Spleen (tissue), 11 donors: ENCODE measurements around the gene SRF. TPM values are rescaled to one million over a fixed set of nuclear protein-coding genes. Genes with fewer than 3 reads are reported as not detected.

Experiments
- DNase-seq: peaks from one replicate; pipeline ENCODE4 v3.0.0-alpha.2; 2020
- H3K27ac ChIP-seq, 8 donors: fragments of 200-600 bp; sonication (generic) in 7 of 8; 1 replicate in 4 of 8; 2 replicates in 4 of 8; pipeline versions ENCODE4 v1.5.0 to v1.8.0; 2016 to 2021; ENCODE audit warnings: inconsistent platforms in 4 of 8, mild to moderate bottlenecking in 4 of 8, moderate library complexity in 1 of 8
- H3K27me3 ChIP-seq, 7 donors: fragments of 200-600 bp; sonication (generic) in 6 of 7; replicated peaks in 1 of 7; 1 replicate in 4 of 7; 2 replicates in 3 of 7; pipeline versions ENCODE4 v1.5.0 to v1.8.0; 2016 to 2021; ENCODE audit warnings: inconsistent platforms in 3 of 7, mild to moderate bottlenecking in 1 of 7
- H3K36me3 ChIP-seq, 6 donors: fragments of 200-600 bp; sonication (generic) in 5 of 6; 1 replicate in 4 of 6; 2 replicates in 2 of 6; pipeline versions ENCODE4 v1.5.0 to v1.8.0; 2016 to 2021; ENCODE audit warnings: inconsistent platforms in 2 of 6
- H3K4me1 ChIP-seq, 6 donors: fragments of 200-600 bp; sonication (generic) in 5 of 6; 1 replicate in 3 of 6; 2 replicates in 3 of 6; pipeline versions ENCODE4 v1.5.0 to v1.8.0; 2016 to 2021; ENCODE audit warnings: inconsistent platforms in 3 of 6
- H3K4me3 ChIP-seq, 8 donors: fragments of 200-600 bp; sonication (generic) in 7 of 8; 1 replicate in 4 of 8; 2 replicates in 4 of 8; pipeline versions ENCODE4 v1.5.0 to v1.8.0; 2016 to 2021; ENCODE audit warnings: inconsistent platforms in 4 of 8, mild to moderate bottlenecking in 4 of 8, moderate library complexity in 2 of 8
- H3K9me3 ChIP-seq, 8 donors: fragments of 200-600 bp; sonication (generic) in 7 of 8; 1 replicate in 4 of 8; 2 replicates in 4 of 8; pipeline versions ENCODE4 v1.5.0 to v1.8.0; 2016 to 2021; ENCODE audit warnings: inconsistent platforms in 4 of 8
- CTCF ChIP-seq, 11 experiments: fragments of 200-600 bp in 7 of 11; fragments of 450-650 bp in 4 of 11; sonication (generic) in 4 of 11; IDR thresholded peaks in 8 of 11; conservative IDR thresholded peaks in 3 of 11; 1 replicate in 7 of 11; 2 replicates in 4 of 11; pipeline versions ENCODE4 v1.4.0 to v1.8.0; 2016 to 2021; ENCODE audit warnings: antibody characterized with exemption in 11 of 11, inconsistent platforms in 4 of 11, mild to moderate bottlenecking in 1 of 11
- POLR2A ChIP-seq, 3 donors: fragments of 450-650 bp; IDR thresholded peaks; one replicate each; pipeline ENCODE4 v1.5.1; 2017; ENCODE audit warnings: antibody characterized with exemption in 3 of 3, mild to moderate bottlenecking in 1 of 3
- POLR2AphosphoS5 ChIP-seq, 3 donors: sonication (generic); formaldehyde crosslinking; IDR thresholded peaks; one replicate each; pipeline ENCODE4 v1.5.1; 2017; ENCODE audit warnings: antibody characterized with exemption in 3 of 3
- WGBS, 5 donors: extraction: QIAGEN DNeasy Blood & Tissue Kit in 3 of 5; methylation state at CpG; one replicate each; pipeline versions ENCODE4 v1.1.5 to v1.1.7; 2013 to 2018; 5-methylcytosine and 5-hydroxymethylcytosine counted together
- intact Hi-C: fragments of 100-400 bp; cut with DNase I; formaldehyde crosslinking; loops from one replicate; pipeline ENCODE4 v1.15.0; 2023; ENCODE audit warnings: low total_unique reads
- polyA plus RNA-seq, 3 donors: library from polyadenylated mRNA; stranded (reverse); fragments of 200-250 nt; gene quantifications; one replicate each; pipeline ENCODE4 v1.2.1, GENCODE V29; 2013
- total RNA-seq, 7 donors: library from RNA; depleted of rRNA in 3 of 7; stranded (reverse); fragments of >200 nt in 3 of 7; fragmentation: NEBNext Ultra II Directional in 4 of 7; extraction: Animal tissue kit (Norgen Biotek cat#: 25700) in 4 of 7; gene quantifications; one replicate each; pipeline versions ENCODE4 v1.1.0 to v1.2.1, GENCODE V29; 2016 to 2021
- donor health status: healthy with polysubstance abuse.
- donor health status: DM: no; HTN: no; CAD: no; lungs with moderate emphysema.
- donor health status: DM: no; HTN: no; CAD: no.
- donor health status: Bipolar disorder and iron deficiency.
- donor health status: healthy.
- donor health status: DM: no; HTN: no; CAD: no.
- donor health status: DM: yes; HTN: yes; CAD: no.

Gene SRF
- total and polyA plus RNA-seq, 10 donors: 11.6 to 45.6 (median 25.6) TPM

DNA sequence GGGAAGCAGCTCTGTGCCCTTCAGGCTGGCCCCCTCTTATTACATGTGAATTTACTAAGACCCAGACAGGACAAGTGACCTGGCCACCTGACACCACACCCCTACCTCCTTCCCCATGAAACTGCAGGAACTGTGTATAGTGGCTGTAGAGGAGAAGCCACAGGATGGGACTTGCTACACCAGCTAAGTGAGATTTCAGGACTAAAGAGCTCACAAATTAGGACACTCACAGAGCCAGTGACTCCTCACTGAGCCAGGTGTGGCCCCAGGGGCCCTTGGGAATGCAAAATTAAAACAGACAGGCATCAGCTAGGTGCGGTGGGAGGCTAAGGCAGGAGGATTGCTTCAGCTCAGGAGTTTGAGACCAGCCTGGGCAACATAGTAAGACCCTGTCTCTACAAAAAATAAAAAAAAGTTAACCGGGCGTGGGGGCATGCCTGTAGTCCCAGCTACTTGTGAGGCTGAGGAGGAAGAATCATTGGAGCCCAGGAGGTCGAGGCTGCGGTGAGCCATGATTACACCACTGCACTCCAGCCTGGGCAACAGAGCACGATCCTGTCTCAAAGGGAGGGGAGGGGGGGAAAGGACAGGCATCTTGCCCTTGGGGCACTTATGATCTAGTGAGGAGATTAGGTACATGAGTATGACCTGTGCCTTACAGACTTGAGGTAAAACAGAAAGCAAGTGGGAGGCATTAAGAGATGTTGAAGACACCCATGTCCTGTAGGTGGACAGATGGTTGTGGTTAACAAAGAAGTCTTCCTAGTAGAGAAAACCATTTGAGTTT lies 23.2 kb upstream of the SRF start:
- H3K27me3 ChIP-seq: no peaks in the 10 kb centered on the region
- H3K4me3 ChIP-seq: no peak overlapping the region
- TF ChIP-seq POLR2A (IDR thresholded peaks at IDR 0.05) (no peak), CTCF (IDR thresholded peaks at IDR 0.05 in 8 of 11, conservative IDR thresholded peaks at IDR 0.05 in 3 of 11) (no peak), POLR2AphosphoS5 (IDR thresholded peaks at IDR 0.05) (no peak)
- peaks cover 0 to 18% (median 0%) of the 10 kb centered on the region in 6 donors for H3K36me3 ChIP-seq
- peaks cover 8 to 19% (median 10%) of the 10 kb centered on the region in 6 donors for H3K4me1 ChIP-seq
- intact Hi-C loops: no loop called here
- WGBS, 5 donors: 84 to 96% (median 92%) methylated on average over 6 of the region's 6 CpGs
- no peak for DNase-seq
- no peaks in the 10 kb centered on the region for H3K9me3 ChIP-seq
- no peak overlapping the region for H3K27ac ChIP-seq

GRCh38 chr6:43149265-43149664 lies 21.8 kb upstream of the SRF start:
- no peak for DNase-seq
- TF ChIP-seq CTCF (IDR thresholded peaks at IDR 0.05 in 8 of 11, conservative IDR thresholded peaks at IDR 0.05 in 3 of 11) (no peak), POLR2AphosphoS5 (IDR thresholded peaks at IDR 0.05) (no peak), POLR2A (IDR thresholded peaks at IDR 0.05) (no peak)
- Histone ChIP-seq H3K9me3 (no peaks in the 10 kb centered on the region), H3K4me1 (peaks cover 0 to 6% (median 0%) of the 10 kb centered on the region in 6 donors), H3K4me3 (no peak overlapping the region), H3K27ac (no peak overlapping the region), H3K27me3 (no peaks in the 10 kb centered on the region), H3K36me3 (peaks cover 0 to 18% (median 0%) of the 10 kb centered on the region in 6 donors)
- intact Hi-C loops: no loop called here
- 92 to 100% (median 100%) methylated on average over 1 of the region's 1 CpG for WGBS, 5 donors

GRCh38 chr6:43150051-43150751 lies 20.9 kb upstream of the SRF start:
- no peak overlapping the region for H3K4me3 ChIP-seq
- TF ChIP-seq POLR2A (IDR thresholded peaks at IDR 0.05): no peak
- no peak for TF ChIP-seq POLR2AphosphoS5 (IDR thresholded peaks at IDR 0.05)
- TF ChIP-seq CTCF (IDR thresholded peaks at IDR 0.05 in 8 of 11, conservative IDR thresholded peaks at IDR 0.05 in 3 of 11): no peak
- WGBS, 5 donors: 62 to 78% (median 69%) methylated on average over 7 of the region's 7 CpGs

DNA sequence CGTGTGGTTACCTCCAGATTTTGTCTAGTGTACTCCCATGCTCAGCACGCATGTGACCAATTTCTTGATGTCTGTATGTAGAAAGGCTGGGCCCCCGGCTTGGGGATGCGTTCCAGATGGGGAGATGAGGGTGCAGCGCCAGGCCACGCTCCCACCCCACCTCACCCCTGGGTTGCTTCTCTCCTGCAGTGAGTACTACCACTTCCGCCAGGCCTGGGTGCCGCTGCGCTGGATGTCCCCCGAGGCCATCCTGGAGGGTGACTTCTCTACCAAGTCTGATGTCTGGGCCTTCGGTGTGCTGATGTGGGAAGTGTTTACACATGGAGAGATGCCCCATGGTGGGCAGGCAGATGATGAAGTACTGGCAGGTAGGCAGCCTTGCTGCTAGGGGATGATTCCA lies 11.5 kb upstream of the SRF start:
- Histone ChIP-seq H3K4me1 (no peaks in the 10 kb centered on the region), H3K36me3 (peaks cover 0 to 16% (median 0%) of the 10 kb centered on the region in 6 donors), H3K9me3 (no peaks in the 10 kb centered on the region), H3K4me3 (no peak overlapping the region), H3K27ac (no peak overlapping the region), H3K27me3 (no peaks in the 10 kb centered on the region)
- no peak for DNase-seq
- WGBS, 5 donors: 89 to 95% (median 94%) methylated on average over 11 of the region's 11 CpGs
- intact Hi-C loops: no loop called here
- TF ChIP-seq POLR2A (IDR thresholded peaks at IDR 0.05) (no peak), POLR2AphosphoS5 (IDR thresholded peaks at IDR 0.05) (no peak), CTCF (IDR thresholded peaks at IDR 0.05 in 8 of 11, conservative IDR thresholded peaks at IDR 0.05 in 3 of 11) (no peak)

More at GRCh38 chr6:43150051-43150751, 20.9 kb upstream of the SRF start:
- no peak for DNase-seq
- no peaks in the 10 kb centered on the region for H3K27me3 ChIP-seq
- H3K9me3 ChIP-seq: no peaks in the 10 kb centered on the region
- intact Hi-C loops: no loop called here
- peaks cover 0 to 14% (median 0%) of the 10 kb centered on the region in 6 donors for H3K36me3 ChIP-seq
- H3K4me1 ChIP-seq: peaks cover 0 to 5% (median 0%) of the 10 kb centered on the region in 6 donors
- no peak overlapping the region for H3K27ac ChIP-seq
